Neural progenitor cell (in vitro differentiated cells): ENCODE measurements around the gene PIH1D2. TPM values are rescaled to one million over a fixed set of nuclear protein-coding genes. Genes with fewer than 3 reads are reported as not detected.

Experiments used
- DNase-seq: peaks from one replicate; pipeline ENCODE4 v3.0.0-alpha.2; 2016; ENCODE audit warnings: low spot score
- H2AFZ ChIP-seq: fragments of 200-600 bp; sonication (generic); replicated peaks from 2 replicates; pipeline ENCODE4 v1.6.1; 2016; ENCODE audit warnings: antibody characterized with exemption
- H3F3A ChIP-seq: fragments of 200-600 bp; sonication (generic); 2 replicates; pipeline ENCODE4 v1.6.1; 2016; ENCODE audit warnings: antibody characterized with exemption, low read depth
- H3K27ac ChIP-seq: fragments of 200-600 bp; sonication (generic); 2 replicates; pipeline ENCODE4 v1.5.1; 2016; ENCODE audit warnings: mild to moderate bottlenecking
- H3K27me3 ChIP-seq: fragments of 200-600 bp; sonication (generic); 2 replicates; pipeline ENCODE4 v1.6.1; 2016; ENCODE audit warnings: mild to moderate bottlenecking, moderate library complexity
- H3K36me3 ChIP-seq: fragments of 200-600 bp; sonication (generic); 2 replicates; pipeline ENCODE4 v1.5.1; 2016
- H3K4me1 ChIP-seq: fragments of 200-600 bp; sonication (generic); 2 replicates; pipeline ENCODE4 v1.6.1; 2016; ENCODE audit warnings: mixed run types
- H3K4me2 ChIP-seq: fragments of 200-600 bp; sonication (generic); 2 replicates; pipeline ENCODE4 v1.6.1; 2016
- H3K4me3 ChIP-seq: fragments of 200-600 bp; sonication (generic); 2 replicates; pipeline ENCODE4 v1.5.1; 2016
- H3K79me2 ChIP-seq: fragments of 200-600 bp; sonication (generic); 2 replicates; pipeline ENCODE4 v1.6.1; 2016; ENCODE audit warnings: low read depth
- H3K9ac ChIP-seq: fragments of 200-600 bp; sonication (generic); 2 replicates; pipeline ENCODE4 v1.6.1; 2016
- H3K9me3 ChIP-seq: fragments of 200-600 bp; sonication (generic); 2 replicates; pipeline ENCODE4 v1.5.1; 2016; ENCODE audit warnings: low read depth
- H4K20me1 ChIP-seq: fragments of 200-600 bp; sonication (generic); 2 replicates; pipeline ENCODE4 v1.6.1; 2016; ENCODE audit warnings: low read depth
- H3K27ac Mint-ChIP-seq: 3 replicates; pipeline ENCODE4 v1.8.0; 2021; ENCODE audit warnings: mixed read lengths
- H3K27me3 Mint-ChIP-seq: 2 replicates; pipeline ENCODE4 v1.8.0; 2022; ENCODE audit warnings: low read depth, mild to moderate bottlenecking, inconsistent platforms, moderate library complexity, mixed read lengths; ENCODE audit not compliant: insufficient read depth
- H3K36me3 Mint-ChIP-seq: 3 replicates; pipeline ENCODE4 v1.8.0; 2021; ENCODE audit warnings: mixed read lengths
- H3K4me1 Mint-ChIP-seq: 3 replicates; pipeline ENCODE4 v1.8.0; 2021; ENCODE audit warnings: mixed read lengths
- H3K4me3 Mint-ChIP-seq: 3 replicates; pipeline ENCODE4 v1.8.0; 2021; ENCODE audit warnings: mild to moderate bottlenecking, moderate library complexity, mixed read lengths
- H3K9me3 Mint-ChIP-seq: 3 replicates; pipeline ENCODE4 v1.8.0; 2020; ENCODE audit warnings: mixed read lengths
- EZH2 ChIP-seq: fragments of 200-600 bp; sonication (generic); IDR thresholded peaks from 2 replicates; pipeline ENCODE4 v1.6.1; 2017; ENCODE audit warnings: antibody characterized with exemption, mild to moderate bottlenecking, moderate library complexity
- EZH2phosphoT487 ChIP-seq: fragments of 200-600 bp; sonication (generic); IDR thresholded peaks from 2 replicates; pipeline ENCODE4 v1.6.1; 2017; ENCODE audit warnings: antibody characterized with exemption
- total RNA-seq: library from RNA; depleted of rRNA; stranded (reverse); fragments of >200 nt; gene quantifications from 2 replicates; pipeline ENCODE4 v1.2.3, GENCODE V29; 2015; ENCODE audit warnings: low replicate concordance
- TF ChIP-seq, protein P1 (sequence below): fragments of 200-600 bp; sonication (generic); IDR thresholded peaks from 2 replicates; pipeline ENCODE4 v1.5.1; 2017; ENCODE audit warnings: antibody characterized with exemption, mild to moderate bottlenecking

PIH1D2 gene
- total RNA-seq, 1 donor from 2014 or later: 3.5 TPM

DNA sequence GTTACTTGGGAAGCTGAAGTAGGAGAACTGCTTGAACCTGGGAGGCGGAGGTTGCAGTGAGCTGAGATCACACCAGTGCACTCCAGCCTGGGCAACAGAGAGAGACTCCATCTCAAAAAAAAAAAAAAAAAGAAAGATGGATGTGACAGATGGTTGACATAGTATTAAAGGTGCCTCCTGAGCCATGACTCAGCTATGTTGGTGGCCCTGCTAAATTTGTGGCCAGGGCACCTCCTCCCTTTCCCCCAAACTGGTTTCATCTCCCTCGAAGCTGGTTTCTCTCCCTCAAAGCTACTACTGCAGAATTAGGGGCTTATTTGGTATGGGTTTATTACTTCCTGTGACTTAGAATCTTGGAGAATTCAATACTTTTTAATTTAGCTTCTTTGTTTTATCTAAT, 44.4 kb upstream of the PIH1D2 start:
- Histone ChIP-seq H3K4me1 (no peaks in the 10 kb centered on the region), H3K36me3 (no peaks in the 10 kb centered on the region), H3K4me2 (no peak overlapping the region), H3K27me3 (no peaks in the 10 kb centered on the region), H4K20me1 (no peaks in the 10 kb centered on the region), H3K4me3 (no peak overlapping the region), H3K9me3 (no peaks in the 10 kb centered on the region), H3K9ac (no peak overlapping the region), H2AFZ (no peak overlapping the region), H3K27ac (no peak overlapping the region), H3K79me2 (no peaks in the 10 kb centered on the region), H3F3A (no peaks in the 10 kb centered on the region)
- Mint-ChIP-seq H3K4me3 (no peak overlapping the region), H3K27me3 (no peaks in the 10 kb centered on the region), H3K9me3 (no peaks in the 10 kb centered on the region), H3K36me3 (no peaks in the 10 kb centered on the region), H3K4me1 (no peaks in the 10 kb centered on the region), H3K27ac (no peak overlapping the region)
- TF ChIP-seq EZH2 (no peak), EZH2phosphoT487 (no peak)
- TF ChIP-seq, protein P1, sequence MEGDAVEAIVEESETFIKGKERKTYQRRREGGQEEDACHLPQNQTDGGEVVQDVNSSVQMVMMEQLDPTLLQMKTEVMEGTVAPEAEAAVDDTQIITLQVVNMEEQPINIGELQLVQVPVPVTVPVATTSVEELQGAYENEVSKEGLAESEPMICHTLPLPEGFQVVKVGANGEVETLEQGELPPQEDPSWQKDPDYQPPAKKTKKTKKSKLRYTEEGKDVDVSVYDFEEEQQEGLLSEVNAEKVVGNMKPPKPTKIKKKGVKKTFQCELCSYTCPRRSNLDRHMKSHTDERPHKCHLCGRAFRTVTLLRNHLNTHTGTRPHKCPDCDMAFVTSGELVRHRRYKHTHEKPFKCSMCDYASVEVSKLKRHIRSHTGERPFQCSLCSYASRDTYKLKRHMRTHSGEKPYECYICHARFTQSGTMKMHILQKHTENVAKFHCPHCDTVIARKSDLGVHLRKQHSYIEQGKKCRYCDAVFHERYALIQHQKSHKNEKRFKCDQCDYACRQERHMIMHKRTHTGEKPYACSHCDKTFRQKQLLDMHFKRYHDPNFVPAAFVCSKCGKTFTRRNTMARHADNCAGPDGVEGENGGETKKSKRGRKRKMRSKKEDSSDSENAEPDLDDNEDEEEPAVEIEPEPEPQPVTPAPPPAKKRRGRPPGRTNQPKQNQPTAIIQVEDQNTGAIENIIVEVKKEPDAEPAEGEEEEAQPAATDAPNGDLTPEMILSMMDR: no peak
- DNase-seq: no peak

DNA sequence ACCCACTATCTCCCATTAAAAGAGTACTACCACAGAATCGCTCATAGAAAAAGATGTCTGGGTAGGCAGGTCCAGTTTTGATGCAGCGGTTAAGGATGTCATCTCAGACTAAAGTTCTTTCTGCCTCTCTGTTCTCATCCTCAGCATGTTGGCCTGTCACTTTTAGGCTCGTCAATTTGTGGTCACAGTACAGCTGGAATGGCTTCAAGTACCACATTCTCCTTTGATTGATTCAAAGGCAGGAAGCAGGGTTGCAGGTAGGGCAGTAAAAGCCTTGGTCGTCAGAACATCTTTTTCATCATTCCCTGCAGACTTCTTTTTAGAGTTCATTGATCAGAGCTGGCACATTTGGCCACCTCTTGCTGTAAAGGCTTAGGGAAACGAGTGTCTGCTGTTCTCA, 41.6 kb upstream of the PIH1D2 start:
- no peak overlapping the region for H3K4me3 Mint-ChIP-seq
- no peak overlapping the region for H3K4me2 ChIP-seq
- no peaks in the 10 kb centered on the region for H3K36me3 ChIP-seq
- H3K36me3 Mint-ChIP-seq: no peaks in the 10 kb centered on the region
- no peak for DNase-seq
- no peaks in the 10 kb centered on the region for H3F3A ChIP-seq
- no peak overlapping the region for H2AFZ ChIP-seq
- H3K4me1 Mint-ChIP-seq: no peaks in the 10 kb centered on the region
- H3K27me3 Mint-ChIP-seq: no peaks in the 10 kb centered on the region
- H3K27me3 ChIP-seq: no peaks in the 10 kb centered on the region
- no peaks in the 10 kb centered on the region for H3K9me3 ChIP-seq
- no peak overlapping the region for H3K27ac Mint-ChIP-seq
- H3K4me1 ChIP-seq: no peaks in the 10 kb centered on the region
- TF ChIP-seq EZH2 (no peak), EZH2phosphoT487 (no peak)
- TF ChIP-seq, protein P1: no peak
- H3K4me3 ChIP-seq: no peak overlapping the region
- no peaks in the 10 kb centered on the region for H3K79me2 ChIP-seq
- H3K27ac ChIP-seq: no peak overlapping the region
- peaks cover 6% of the 10 kb centered on the region for H3K9me3 Mint-ChIP-seq
- H3K9ac ChIP-seq: no peak overlapping the region
- no peaks in the 10 kb centered on the region for H4K20me1 ChIP-seq

DNA sequence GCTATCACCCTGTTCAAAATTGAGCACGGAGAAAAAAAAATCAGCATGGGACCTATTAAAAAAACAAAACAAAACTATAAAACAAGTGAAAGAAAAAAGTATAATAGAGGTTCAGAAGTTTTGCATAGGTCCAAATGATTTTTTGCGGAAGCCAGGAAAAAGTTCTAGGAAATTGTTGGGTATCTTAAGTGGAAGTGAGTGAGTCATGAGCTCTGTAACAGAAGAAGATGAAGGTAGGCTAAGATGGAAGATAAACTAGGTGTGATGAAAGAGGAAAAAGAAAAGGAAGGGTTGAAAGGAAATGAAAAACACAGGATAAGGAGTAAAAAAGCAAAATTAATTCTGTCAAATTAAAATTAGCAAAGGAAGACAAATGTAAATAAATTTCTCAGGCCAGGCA, 40.6 kb upstream of the PIH1D2 start:
- H2AFZ ChIP-seq: no peak overlapping the region

More for the DNA sequence above, 40.6 kb upstream of the PIH1D2 start:
- H3K27ac ChIP-seq: no peak overlapping the region
- H3K9me3 Mint-ChIP-seq: peaks cover 6% of the 10 kb centered on the region
- H3K4me1 ChIP-seq: no peaks in the 10 kb centered on the region
- no peaks in the 10 kb centered on the region for H3K79me2 ChIP-seq
- H3F3A ChIP-seq: no peaks in the 10 kb centered on the region
- H3K36me3 Mint-ChIP-seq: no peaks in the 10 kb centered on the region
- TF ChIP-seq, protein P1: no peak
- TF ChIP-seq EZH2 (no peak), EZH2phosphoT487 (no peak)
- no peak overlapping the region for H3K4me2 ChIP-seq
- no peaks in the 10 kb centered on the region for H3K27me3 Mint-ChIP-seq
- no peak for DNase-seq
- no peak overlapping the region for H3K27ac Mint-ChIP-seq
- H3K36me3 ChIP-seq: no peaks in the 10 kb centered on the region
- H3K27me3 ChIP-seq: no peaks in the 10 kb centered on the region
- no peaks in the 10 kb centered on the region for H3K9me3 ChIP-seq
- no peak overlapping the region for H3K4me3 ChIP-seq
- H3K9ac ChIP-seq: no peak overlapping the region
- H3K4me3 Mint-ChIP-seq: no peak overlapping the region
- no peaks in the 10 kb centered on the region for H3K4me1 Mint-ChIP-seq
- H4K20me1 ChIP-seq: no peaks in the 10 kb centered on the region
